Measurements from ENCODE around the gene LRRC75A.

LRRC75A gene

GRCh38 chr17:16428098-16428882 is 63.7 kb downstream of the LRRC75A start:
- Histone ChIP-seq H3K27ac (ENCODE audit: low read depth, low read length) (no peak overlapping the region), H3K27me3 (ENCODE audit: insufficient read depth, low read length) (no peaks in the 10 kb centered on the region), H3K9me3 (ENCODE audit: insufficient read depth, low read depth, low read length) (no peaks in the 10 kb centered on the region), H3K4me1 (ENCODE audit: insufficient read depth, low read length) (no peaks in the 10 kb centered on the region), H3K36me3 (ENCODE audit: insufficient read depth, low read length) (no peaks in the 10 kb centered on the region), H3K9ac (ENCODE audit: low read depth, low read length) (no peak overlapping the region), H3K4me3 (ENCODE audit: low read length) (no peak overlapping the region)
- 77% methylated on average over 14 of the region's 15 CpGs for WGBS

- Histone ChIP-seq H3K36me3 (ENCODE audit: insufficient read depth, low read length) (no peaks in the 10 kb centered on the region), H3K9me3 (ENCODE audit: insufficient read depth, low read depth, low read length) (no peaks in the 10 kb centered on the region), H3K27ac (ENCODE audit: low read depth, low read length) (no peak overlapping the region), H3K27me3 (ENCODE audit: insufficient read depth, low read length) (no peaks in the 10 kb centered on the region), H3K9ac (ENCODE audit: low read depth, low read length) (no peak overlapping the region), H3K4me1 (ENCODE audit: insufficient read depth, low read length) (no peaks in the 10 kb centered on the region), H3K4me3 (ENCODE audit: low read length) (no peak overlapping the region)
- WGBS, result 96% methylated on average over 3 of the region's 3 CpGs
These were observed 65.0 kb downstream of the LRRC75A start for GRCh38 chr17:16427020-16427419.

GRCh38 chr17:16425698-16426659 is 66.0 kb downstream of the LRRC75A start:
- H3K27ac ChIP-seq (ENCODE audit: low read depth, low read length), result no peak overlapping the region
- no peak overlapping the region for H3K9ac ChIP-seq (ENCODE audit: low read depth, low read length)
- no peaks in the 10 kb centered on the region for H3K27me3 ChIP-seq (ENCODE audit: insufficient read depth, low read length)
- H3K4me3 ChIP-seq (ENCODE audit: low read length), result no peak overlapping the region
- WGBS, result 87% methylated on average over 20 of the region's 20 CpGs
- no peaks in the 10 kb centered on the region for H3K4me1 ChIP-seq (ENCODE audit: insufficient read depth, low read length)
- no peaks in the 10 kb centered on the region for H3K9me3 ChIP-seq (ENCODE audit: insufficient read depth, low read depth, low read length)
- no peaks in the 10 kb centered on the region for H3K36me3 ChIP-seq (ENCODE audit: insufficient read depth, low read length)

- Histone ChIP-seq H3K9me3 (ENCODE audit: insufficient read depth, low read depth, low read length) (no peaks in the 10 kb centered on the region), H3K4me1 (ENCODE audit: insufficient read depth, low read length) (no peaks in the 10 kb centered on the region; the same call in 1 of the 2 replicates), H3K27me3 (ENCODE audit: insufficient read depth, low read length) (no peaks in the 10 kb centered on the region), H3K9ac (ENCODE audit: low read depth, low read length) (no peak overlapping the region), H3K36me3 (ENCODE audit: insufficient read depth, low read length) (no peaks in the 10 kb centered on the region), H3K27ac (ENCODE audit: low read depth, low read length) (no peak overlapping the region), H3K4me3 (ENCODE audit: low read length) (no peak overlapping the region)
- 76% methylated on average over 6 of the region's 6 CpGs for WGBS
These were observed 66.8 kb downstream of the LRRC75A start for GRCh38 chr17:16425202-16425601.

- no peaks in the 10 kb centered on the region for H3K27me3 ChIP-seq (ENCODE audit: insufficient read depth, low read length)
- peaks cover 10% of the 10 kb centered on the region; the same call in 1 of the 2 replicates for H3K4me1 ChIP-seq (ENCODE audit: insufficient read depth, low read length)
- no peaks in the 10 kb centered on the region for H3K9me3 ChIP-seq (ENCODE audit: insufficient read depth, low read depth, low read length)
- no peak overlapping the region for H3K4me3 ChIP-seq (ENCODE audit: low read length)
- no peak overlapping the region for H3K27ac ChIP-seq (ENCODE audit: low read depth, low read length)
- no peaks in the 10 kb centered on the region for H3K36me3 ChIP-seq (ENCODE audit: insufficient read depth, low read length)
- H3K9ac ChIP-seq (ENCODE audit: low read depth, low read length), result no peak overlapping the region
- 94% methylated on average over 10 of the region's 10 CpGs for WGBS
These were observed 68.6 kb downstream of the LRRC75A start for GRCh38 chr17:16423226-16423872.

- no peak overlapping the region for H3K27ac ChIP-seq (ENCODE audit: low read depth, low read length)
- H3K4me3 ChIP-seq (ENCODE audit: low read length), result no peak overlapping the region
- no peaks in the 10 kb centered on the region for H3K9me3 ChIP-seq (ENCODE audit: insufficient read depth, low read depth, low read length)
- no peaks in the 10 kb centered on the region for H3K27me3 ChIP-seq (ENCODE audit: insufficient read depth, low read length)
- H3K4me1 ChIP-seq (ENCODE audit: insufficient read depth, low read length), result peaks cover 15% of the 10 kb centered on the region; the same call in 1 of the 2 replicates
- WGBS, result 89% methylated on average over 7 of the region's 7 CpGs
- H3K9ac ChIP-seq (ENCODE audit: low read depth, low read length), result no peak overlapping the region
- no peaks in the 10 kb centered on the region for H3K36me3 ChIP-seq (ENCODE audit: insufficient read depth, low read length)
These were observed 69.6 kb downstream of the LRRC75A start for GRCh38 chr17:16422416-16422815.

GRCh38 chr17:16419929-16420271 is 72.1 kb downstream of the LRRC75A start:
- Histone ChIP-seq H3K27ac (ENCODE audit: low read depth, low read length) (no peak overlapping the region), H3K9ac (ENCODE audit: low read depth, low read length) (no peak overlapping the region), H3K36me3 (ENCODE audit: insufficient read depth, low read length) (no peaks in the 10 kb centered on the region), H3K9me3 (ENCODE audit: insufficient read depth, low read depth, low read length) (no peaks in the 10 kb centered on the region), H3K4me1 (ENCODE audit: insufficient read depth, low read length) (peaks cover 17% of the 10 kb centered on the region), H3K4me3 (ENCODE audit: low read length) (no peak overlapping the region), H3K27me3 (ENCODE audit: insufficient read depth, low read length) (no peaks in the 10 kb centered on the region)
- 96% methylated on average over 10 of the region's 10 CpGs for WGBS

- peaks cover 17% of the 10 kb centered on the region for H3K4me1 ChIP-seq (ENCODE audit: insufficient read depth, low read length)
- 75% methylated on average over 8 of the region's 8 CpGs for WGBS
- H3K9me3 ChIP-seq (ENCODE audit: insufficient read depth, low read depth, low read length), result no peaks in the 10 kb centered on the region
- H3K27me3 ChIP-seq (ENCODE audit: insufficient read depth, low read length), result no peaks in the 10 kb centered on the region
- H3K9ac ChIP-seq (ENCODE audit: low read depth, low read length), result no peak overlapping the region
- no peaks in the 10 kb centered on the region for H3K36me3 ChIP-seq (ENCODE audit: insufficient read depth, low read length)
- no peak overlapping the region for H3K27ac ChIP-seq (ENCODE audit: low read depth, low read length)
- no peak overlapping the region for H3K4me3 ChIP-seq (ENCODE audit: low read length)
These were observed 72.7 kb downstream of the LRRC75A start for GRCh38 chr17:16419074-16419928.

GRCh38 chr17:16418685-16419068 is 73.3 kb downstream of the LRRC75A start:
- Histone ChIP-seq H3K4me3 (ENCODE audit: low read length) (no peak overlapping the region), H3K9ac (ENCODE audit: low read depth, low read length) (no peak overlapping the region), H3K27ac (ENCODE audit: low read depth, low read length) (no peak overlapping the region), H3K9me3 (ENCODE audit: insufficient read depth, low read depth, low read length) (no peaks in the 10 kb centered on the region), H3K4me1 (ENCODE audit: insufficient read depth, low read length) (peaks cover 17% of the 10 kb centered on the region), H3K36me3 (ENCODE audit: insufficient read depth, low read length) (no peaks in the 10 kb centered on the region), H3K27me3 (ENCODE audit: insufficient read depth, low read length) (no peaks in the 10 kb centered on the region)
- WGBS, result 95% methylated on average over 1 of the region's 2 CpGs

GRCh38 chr17:16417896-16418684 is 73.9 kb downstream of the LRRC75A start:
- Histone ChIP-seq H3K27ac (ENCODE audit: low read depth, low read length) (no peak overlapping the region), H3K36me3 (ENCODE audit: insufficient read depth, low read length) (no peaks in the 10 kb centered on the region), H3K9me3 (ENCODE audit: insufficient read depth, low read depth, low read length) (no peaks in the 10 kb centered on the region), H3K4me1 (ENCODE audit: insufficient read depth, low read length) (peaks cover 17% of the 10 kb centered on the region), H3K27me3 (ENCODE audit: insufficient read depth, low read length) (no peaks in the 10 kb centered on the region), H3K4me3 (ENCODE audit: low read length) (no peak overlapping the region), H3K9ac (ENCODE audit: low read depth, low read length) (no peak overlapping the region)
- WGBS, result 89% methylated on average over 7 of the region's 7 CpGs

Data from HUES64 (cell line).